NCI-H748 (cell line): ENCODE measurements around the gene MTX2.
"Not testable (repeated sequence)": the region's sequence is repeated elsewhere in the genome, so short reads cannot be mapped to it uniquely, and the experiment has no call there.

Source experiments
- DNase-seq: peaks from one replicate; lab custom pipeline; 2025; ENCODE audit not compliant: unreplicated experiment; lab: John Stamatoyannopoulos, UW

MTX2 gene

DNA sequence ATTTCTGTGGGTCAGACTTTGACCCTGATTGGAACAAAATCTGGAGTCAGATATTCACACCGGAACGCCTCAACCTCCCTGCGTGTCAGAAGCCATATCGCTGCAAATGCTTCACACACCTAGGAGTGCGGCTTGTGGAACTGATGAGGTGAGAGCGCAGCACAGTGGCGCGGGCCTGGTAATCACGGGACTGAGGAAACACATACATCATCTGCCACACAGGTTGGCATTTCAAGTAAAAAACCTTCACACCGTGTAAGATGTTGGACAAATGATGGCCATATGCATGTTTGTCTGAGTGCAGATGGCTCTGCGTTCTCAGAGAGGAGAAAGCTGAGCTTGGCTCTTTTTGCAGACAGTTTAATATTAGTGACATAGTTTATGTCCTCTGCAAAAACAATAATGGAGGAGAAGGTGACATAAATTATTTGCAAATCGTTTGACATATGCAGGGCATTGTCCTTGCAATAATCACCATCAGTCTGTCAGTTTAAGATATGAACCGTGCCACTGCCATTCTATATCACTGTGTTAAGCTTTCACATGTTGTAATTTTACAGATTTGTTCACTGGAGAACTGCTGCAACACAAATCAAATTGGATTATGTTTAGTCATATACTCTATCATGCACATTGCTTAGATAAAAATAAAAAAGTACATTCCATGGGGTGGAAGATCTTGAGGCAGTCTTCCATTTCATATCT lies 101.4 kb downstream of the MTX2 start:
- no peak for DNase-seq

DNA sequence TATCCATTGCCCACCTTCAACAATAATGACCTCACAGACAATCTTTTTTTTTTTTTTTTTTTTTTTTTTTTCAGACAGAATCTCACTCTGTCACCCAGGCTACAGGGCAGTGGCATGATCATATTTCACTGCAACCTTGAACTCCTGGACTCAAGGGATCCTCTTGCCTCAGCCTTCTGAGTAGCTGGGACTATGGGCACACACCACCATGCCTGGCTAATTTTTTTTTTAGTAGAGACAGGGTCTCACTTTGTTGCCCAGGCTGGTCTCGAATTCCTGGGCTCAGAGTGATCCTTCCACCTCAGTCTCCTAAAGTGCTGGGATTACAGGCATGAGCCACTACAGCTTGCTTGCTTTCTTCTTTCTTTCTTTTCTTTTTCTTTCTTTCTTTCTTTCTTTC lies 103.9 kb downstream of the MTX2 start:
- DNase-seq, result not testable (repeated sequence)

DNA sequence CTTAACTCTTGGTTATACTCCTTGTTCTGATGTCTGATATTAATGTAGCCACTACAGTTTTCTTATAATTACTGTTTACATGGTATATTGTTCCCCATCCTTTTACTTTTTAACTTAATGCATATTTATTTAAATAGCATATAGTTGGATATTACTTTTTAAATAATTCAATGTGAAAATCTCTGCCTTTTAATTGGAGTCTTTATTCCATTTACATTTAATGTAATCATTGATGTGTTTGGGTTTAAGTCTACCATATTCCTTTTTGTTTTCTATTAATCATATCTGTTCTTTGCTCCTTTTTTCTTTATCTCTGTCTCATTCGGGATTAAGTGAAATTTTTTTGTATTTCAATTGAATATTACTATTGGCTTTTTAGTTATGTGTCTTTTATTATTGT lies 109.1 kb downstream of the MTX2 start:
- DNase-seq, result no peak

DNA sequence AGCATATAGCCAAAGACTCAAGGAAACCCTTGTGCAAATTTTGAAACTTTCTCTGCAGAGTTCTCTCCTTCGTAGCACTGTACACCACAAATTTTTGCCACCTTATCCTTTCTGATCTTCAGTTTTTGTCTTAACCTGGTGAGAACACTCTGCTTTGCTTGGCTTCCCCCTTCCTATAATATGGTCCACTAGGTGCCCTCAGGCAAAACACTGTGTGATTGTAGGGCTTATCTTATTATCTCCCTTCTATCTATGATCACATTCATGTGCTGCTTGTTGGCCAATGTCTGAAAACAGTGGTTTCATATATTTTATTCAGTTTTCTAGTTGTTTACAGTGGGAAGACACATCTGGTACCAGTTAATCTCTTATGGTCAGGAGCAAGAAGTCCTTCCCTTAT lies 111.1 kb downstream of the MTX2 start:
- no peak for DNase-seq

DNA sequence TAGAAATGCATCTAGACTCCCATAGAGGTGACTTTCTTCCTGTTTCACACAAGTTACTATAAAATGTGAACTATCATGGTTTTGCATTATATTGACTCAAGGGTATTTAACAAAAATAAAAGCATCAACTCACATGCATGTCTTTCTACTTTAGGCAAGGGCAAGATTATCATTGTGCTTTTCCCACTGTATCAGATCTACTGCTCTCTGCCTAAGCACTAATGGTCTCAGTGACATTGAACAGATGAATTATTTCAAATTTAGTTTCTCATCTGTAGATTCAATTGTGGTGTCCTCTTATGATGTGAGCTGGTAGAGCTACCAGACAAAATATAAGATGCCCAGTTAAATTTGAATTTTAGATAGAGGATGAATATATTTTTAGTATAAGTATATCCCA lies 113.9 kb downstream of the MTX2 start:
- DNase-seq, result no peak

DNA sequence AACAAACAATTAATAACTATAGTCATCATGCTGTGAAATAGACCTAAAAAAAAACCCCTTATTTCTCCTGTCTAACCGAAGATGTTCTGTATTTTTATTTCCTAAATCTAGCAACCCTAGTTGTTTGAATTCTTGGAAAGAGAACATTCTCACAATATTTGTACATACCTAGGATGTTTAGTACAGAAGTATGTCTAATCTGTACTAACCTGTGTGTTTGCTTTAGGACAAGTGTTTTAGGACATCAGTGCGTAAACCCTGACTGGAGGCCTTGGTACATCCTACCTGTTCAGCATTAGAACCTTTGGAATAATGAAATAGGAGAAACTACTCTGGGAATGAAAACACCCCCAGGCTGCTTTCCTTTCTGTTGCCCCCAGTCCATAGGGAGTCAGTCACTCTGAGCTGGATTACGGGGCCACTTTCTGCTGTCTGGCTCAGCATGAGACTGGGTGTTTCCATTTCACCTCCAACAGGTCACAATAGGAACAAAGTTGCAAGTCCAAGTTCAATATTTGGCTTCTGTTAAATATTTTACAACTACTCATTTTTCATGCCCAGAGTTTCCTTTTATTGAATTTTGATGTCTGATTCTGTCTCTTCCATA lies 114.7 kb downstream of the MTX2 start:
- DNase-seq, result no peak

DNA sequence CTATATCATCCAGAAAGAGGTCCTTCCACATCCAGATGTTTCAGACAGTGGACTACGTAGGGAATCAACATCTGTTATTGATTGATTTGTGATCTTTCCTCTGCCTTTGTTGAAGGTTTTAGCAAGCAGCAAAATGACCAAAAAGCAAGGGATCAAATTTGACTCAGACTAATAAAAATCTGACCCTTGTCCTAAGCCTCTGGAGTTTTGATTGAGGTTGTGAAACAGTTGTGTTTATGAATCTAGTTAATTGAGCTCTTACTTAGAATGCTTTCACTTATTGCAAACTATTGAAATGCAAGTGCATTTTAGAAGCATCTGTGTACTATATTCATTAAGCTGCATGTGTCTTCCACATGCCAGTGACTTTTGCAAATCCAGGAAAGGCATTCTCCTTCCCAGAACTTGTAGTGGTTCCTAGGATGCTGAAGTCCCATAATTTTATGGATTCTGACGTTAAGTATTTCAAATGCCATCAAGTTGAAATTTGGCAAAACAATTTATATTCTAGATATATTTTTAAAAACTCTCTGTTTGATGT lies 116.0 kb downstream of the MTX2 start:
- no peak for DNase-seq

DNA sequence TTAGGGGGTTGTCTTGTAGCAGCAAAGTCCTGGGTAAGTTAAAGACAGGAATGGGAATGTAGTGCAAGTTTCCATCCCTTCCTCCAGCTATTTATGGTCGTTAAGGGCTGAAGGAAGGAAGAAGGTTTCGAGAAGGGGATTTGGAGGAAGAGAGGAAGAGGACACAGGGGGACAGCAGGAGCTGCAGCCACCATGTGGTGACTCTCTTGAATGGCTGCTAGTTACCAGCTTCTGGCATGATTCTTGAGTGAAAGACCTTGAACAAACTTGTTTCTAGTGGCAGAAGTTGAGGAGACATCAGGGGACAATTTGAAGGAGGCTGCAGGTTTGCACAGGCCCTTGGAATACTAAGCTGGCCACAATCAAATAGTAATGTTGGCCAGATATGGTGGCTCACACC lies 116.6 kb downstream of the MTX2 start:
- no peak for DNase-seq
